HEK293 (cell line): ENCODE measurements around the gene SUN5.

Experiments
- BCL11A ChIP-seq: fragments of 450-650 bp; formaldehyde crosslinking; IDR thresholded peaks from 2 replicates; pipeline ENCODE4 v1.5.1; 2016; ENCODE audit warnings: low read depth, missing biosample characterization, missing genetic modification characterization
- RBAK ChIP-seq: fragments of 450-650 bp; formaldehyde crosslinking; IDR thresholded peaks from 2 replicates; pipeline ENCODE4 v1.5.1; 2016; ENCODE audit warnings: missing biosample characterization, missing genetic modification characterization
- ZNF121 ChIP-seq: fragments of 450-650 bp; formaldehyde crosslinking; IDR thresholded peaks from 2 replicates; pipeline ENCODE4 v1.5.1; 2016; ENCODE audit warnings: missing biosample characterization, missing genetic modification characterization
- ZNF138 ChIP-seq: fragments of 450-650 bp; formaldehyde crosslinking; IDR thresholded peaks from 2 replicates; pipeline ENCODE4 v1.5.1; 2016; ENCODE audit warnings: missing biosample characterization, missing genetic modification characterization, borderline replicate concordance
- ZNF660 ChIP-seq: fragments of 450-650 bp; IDR thresholded peaks from 2 replicates; pipeline ENCODE4 v1.5.1; 2018; ENCODE audit warnings: missing biosample characterization, mild to moderate bottlenecking, missing genetic modification characterization
- ZNF792 ChIP-seq: fragments of 450-650 bp; formaldehyde crosslinking; IDR thresholded peaks from 2 replicates; pipeline ENCODE4 v1.5.1; 2016; ENCODE audit warnings: missing biosample characterization, missing genetic modification characterization
- ZSCAN16 ChIP-seq: fragments of 450-650 bp; formaldehyde crosslinking; IDR thresholded peaks from 2 replicates; pipeline ENCODE4 v1.5.1; 2016; ENCODE audit warnings: missing biosample characterization, missing genetic modification characterization
- TF ChIP-seq, protein P1 (sequence below): fragments of 450-650 bp; formaldehyde crosslinking; IDR thresholded peaks from 2 replicates; pipeline ENCODE4 v1.5.1; 2016; ENCODE audit warnings: missing biosample characterization, missing genetic modification characterization
- TF ChIP-seq, protein P2 (sequence below): fragments of 450-650 bp; formaldehyde crosslinking; IDR thresholded peaks from 2 replicates; pipeline ENCODE4 v1.5.1; 2016; ENCODE audit warnings: missing biosample characterization, missing genetic modification characterization
- TF ChIP-seq, protein P3 (sequence below): fragments of 450-650 bp; formaldehyde crosslinking; IDR thresholded peaks from 2 replicates; pipeline ENCODE4 v1.5.1; 2016; ENCODE audit warnings: missing biosample characterization, missing genetic modification characterization
- TF ChIP-seq, protein P4 (sequence below): fragments of 450-650 bp; formaldehyde crosslinking; IDR thresholded peaks from 2 replicates; pipeline ENCODE4 v1.5.1; 2016; ENCODE audit warnings: missing biosample characterization, missing genetic modification characterization
- TF ChIP-seq, protein P5 (sequence below): fragments of 450-650 bp; formaldehyde crosslinking; IDR thresholded peaks from 2 replicates; pipeline ENCODE4 v1.5.1; 2016; ENCODE audit warnings: missing biosample characterization, missing genetic modification characterization
- TF ChIP-seq, protein P6 (sequence below): fragments of 450-650 bp; formaldehyde crosslinking; IDR thresholded peaks from 2 replicates; pipeline ENCODE4; 2016; ENCODE audit warnings: missing biosample characterization, missing genetic modification characterization

DNA sequence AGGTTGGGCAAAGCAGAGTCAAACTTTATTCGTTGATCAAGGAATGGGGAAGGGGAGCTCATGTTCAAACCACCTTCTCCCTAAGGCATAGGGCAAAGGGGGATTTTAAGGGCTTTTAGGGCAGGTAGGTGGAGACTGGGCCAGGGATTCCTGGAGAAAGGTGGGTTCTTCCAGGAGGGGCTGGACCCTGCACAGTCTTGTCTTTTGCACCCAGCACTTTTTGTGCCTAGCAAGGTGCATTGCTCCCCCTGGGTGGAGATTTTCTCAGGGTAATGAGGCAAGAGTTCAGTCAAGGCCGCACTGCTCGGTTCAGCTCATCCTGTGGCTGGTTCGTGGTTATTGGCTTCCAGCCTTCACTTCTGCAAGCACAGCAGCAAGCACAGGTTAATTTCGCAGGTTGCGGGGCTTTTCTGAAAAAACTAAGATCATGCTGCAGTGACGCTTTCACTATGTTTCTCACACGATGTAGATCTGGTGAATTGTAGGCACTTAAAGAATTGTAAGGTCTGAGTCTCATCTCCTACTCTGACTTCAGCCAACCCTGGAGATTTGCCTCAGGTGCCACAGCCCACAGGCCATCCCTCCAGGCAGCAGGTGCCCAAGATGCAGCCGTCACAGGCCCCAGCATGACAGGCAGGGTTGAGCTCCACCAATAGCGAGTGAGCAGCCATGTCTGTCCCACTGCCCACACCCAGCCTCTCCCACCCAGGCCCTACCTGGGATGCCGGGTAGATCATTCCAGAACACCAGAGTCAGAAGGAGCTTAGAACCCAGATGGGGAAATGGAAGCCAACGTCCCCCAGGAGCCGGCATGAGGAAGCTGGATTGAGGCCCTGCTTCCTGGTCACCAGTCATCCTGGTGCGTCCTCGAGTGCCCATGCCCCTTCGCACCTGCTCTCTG is 37.1 kb downstream of the SUN5 start:
- TF ChIP-seq ZNF792 (tag by site-specific recombination) (no peak), ZNF138 (tag by site-specific recombination) (no peak), ZNF121 (tag by site-specific recombination) (no peak), RBAK (tag by site-specific recombination) (no peak), ZSCAN16 (tag by site-specific recombination) (no peak), BCL11A (tag by site-specific recombination) (no peak), ZNF660 (tag by site-specific recombination) (no peak)
- TF ChIP-seq, protein P1, sequence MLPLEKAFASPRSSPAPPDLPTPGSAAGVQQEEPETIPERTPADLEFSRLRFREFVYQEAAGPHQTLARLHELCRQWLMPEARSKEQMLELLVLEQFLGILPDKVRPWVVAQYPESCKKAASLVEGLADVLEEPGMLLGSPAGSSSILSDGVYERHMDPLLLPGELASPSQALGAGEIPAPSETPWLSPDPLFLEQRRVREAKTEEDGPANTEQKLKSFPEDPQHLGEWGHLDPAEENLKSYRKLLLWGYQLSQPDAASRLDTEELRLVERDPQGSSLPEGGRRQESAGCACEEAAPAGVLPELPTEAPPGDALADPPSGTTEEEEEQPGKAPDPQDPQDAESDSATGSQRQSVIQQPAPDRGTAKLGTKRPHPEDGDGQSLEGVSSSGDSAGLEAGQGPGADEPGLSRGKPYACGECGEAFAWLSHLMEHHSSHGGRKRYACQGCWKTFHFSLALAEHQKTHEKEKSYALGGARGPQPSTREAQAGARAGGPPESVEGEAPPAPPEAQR (tag by site-specific recombination) = no peak
- TF ChIP-seq, protein P2, sequence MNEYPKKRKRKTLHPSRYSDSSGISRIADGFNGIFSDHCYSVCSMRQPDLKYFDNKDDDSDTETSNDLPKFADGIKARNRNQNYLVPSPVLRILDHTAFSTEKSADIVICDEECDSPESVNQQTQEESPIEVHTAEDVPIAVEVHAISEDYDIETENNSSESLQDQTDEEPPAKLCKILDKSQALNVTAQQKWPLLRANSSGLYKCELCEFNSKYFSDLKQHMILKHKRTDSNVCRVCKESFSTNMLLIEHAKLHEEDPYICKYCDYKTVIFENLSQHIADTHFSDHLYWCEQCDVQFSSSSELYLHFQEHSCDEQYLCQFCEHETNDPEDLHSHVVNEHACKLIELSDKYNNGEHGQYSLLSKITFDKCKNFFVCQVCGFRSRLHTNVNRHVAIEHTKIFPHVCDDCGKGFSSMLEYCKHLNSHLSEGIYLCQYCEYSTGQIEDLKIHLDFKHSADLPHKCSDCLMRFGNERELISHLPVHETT (tag by site-specific recombination) = no peak
- TF ChIP-seq, protein P3, sequence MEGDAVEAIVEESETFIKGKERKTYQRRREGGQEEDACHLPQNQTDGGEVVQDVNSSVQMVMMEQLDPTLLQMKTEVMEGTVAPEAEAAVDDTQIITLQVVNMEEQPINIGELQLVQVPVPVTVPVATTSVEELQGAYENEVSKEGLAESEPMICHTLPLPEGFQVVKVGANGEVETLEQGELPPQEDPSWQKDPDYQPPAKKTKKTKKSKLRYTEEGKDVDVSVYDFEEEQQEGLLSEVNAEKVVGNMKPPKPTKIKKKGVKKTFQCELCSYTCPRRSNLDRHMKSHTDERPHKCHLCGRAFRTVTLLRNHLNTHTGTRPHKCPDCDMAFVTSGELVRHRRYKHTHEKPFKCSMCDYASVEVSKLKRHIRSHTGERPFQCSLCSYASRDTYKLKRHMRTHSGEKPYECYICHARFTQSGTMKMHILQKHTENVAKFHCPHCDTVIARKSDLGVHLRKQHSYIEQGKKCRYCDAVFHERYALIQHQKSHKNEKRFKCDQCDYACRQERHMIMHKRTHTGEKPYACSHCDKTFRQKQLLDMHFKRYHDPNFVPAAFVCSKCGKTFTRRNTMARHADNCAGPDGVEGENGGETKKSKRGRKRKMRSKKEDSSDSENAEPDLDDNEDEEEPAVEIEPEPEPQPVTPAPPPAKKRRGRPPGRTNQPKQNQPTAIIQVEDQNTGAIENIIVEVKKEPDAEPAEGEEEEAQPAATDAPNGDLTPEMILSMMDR = no peak
- TF ChIP-seq, protein P4, sequence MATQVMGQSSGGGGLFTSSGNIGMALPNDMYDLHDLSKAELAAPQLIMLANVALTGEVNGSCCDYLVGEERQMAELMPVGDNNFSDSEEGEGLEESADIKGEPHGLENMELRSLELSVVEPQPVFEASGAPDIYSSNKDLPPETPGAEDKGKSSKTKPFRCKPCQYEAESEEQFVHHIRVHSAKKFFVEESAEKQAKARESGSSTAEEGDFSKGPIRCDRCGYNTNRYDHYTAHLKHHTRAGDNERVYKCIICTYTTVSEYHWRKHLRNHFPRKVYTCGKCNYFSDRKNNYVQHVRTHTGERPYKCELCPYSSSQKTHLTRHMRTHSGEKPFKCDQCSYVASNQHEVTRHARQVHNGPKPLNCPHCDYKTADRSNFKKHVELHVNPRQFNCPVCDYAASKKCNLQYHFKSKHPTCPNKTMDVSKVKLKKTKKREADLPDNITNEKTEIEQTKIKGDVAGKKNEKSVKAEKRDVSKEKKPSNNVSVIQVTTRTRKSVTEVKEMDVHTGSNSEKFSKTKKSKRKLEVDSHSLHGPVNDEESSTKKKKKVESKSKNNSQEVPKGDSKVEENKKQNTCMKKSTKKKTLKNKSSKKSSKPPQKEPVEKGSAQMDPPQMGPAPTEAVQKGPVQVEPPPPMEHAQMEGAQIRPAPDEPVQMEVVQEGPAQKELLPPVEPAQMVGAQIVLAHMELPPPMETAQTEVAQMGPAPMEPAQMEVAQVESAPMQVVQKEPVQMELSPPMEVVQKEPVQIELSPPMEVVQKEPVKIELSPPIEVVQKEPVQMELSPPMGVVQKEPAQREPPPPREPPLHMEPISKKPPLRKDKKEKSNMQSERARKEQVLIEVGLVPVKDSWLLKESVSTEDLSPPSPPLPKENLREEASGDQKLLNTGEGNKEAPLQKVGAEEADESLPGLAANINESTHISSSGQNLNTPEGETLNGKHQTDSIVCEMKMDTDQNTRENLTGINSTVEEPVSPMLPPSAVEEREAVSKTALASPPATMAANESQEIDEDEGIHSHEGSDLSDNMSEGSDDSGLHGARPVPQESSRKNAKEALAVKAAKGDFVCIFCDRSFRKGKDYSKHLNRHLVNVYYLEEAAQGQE = no peak
- TF ChIP-seq, protein P5, sequence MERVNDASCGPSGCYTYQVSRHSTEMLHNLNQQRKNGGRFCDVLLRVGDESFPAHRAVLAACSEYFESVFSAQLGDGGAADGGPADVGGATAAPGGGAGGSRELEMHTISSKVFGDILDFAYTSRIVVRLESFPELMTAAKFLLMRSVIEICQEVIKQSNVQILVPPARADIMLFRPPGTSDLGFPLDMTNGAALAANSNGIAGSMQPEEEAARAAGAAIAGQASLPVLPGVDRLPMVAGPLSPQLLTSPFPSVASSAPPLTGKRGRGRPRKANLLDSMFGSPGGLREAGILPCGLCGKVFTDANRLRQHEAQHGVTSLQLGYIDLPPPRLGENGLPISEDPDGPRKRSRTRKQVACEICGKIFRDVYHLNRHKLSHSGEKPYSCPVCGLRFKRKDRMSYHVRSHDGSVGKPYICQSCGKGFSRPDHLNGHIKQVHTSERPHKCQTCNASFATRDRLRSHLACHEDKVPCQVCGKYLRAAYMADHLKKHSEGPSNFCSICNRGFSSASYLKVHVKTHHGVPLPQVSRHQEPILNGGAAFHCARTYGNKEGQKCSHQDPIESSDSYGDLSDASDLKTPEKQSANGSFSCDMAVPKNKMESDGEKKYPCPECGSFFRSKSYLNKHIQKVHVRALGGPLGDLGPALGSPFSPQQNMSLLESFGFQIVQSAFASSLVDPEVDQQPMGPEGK (tag by site-specific recombination) = no peak
- TF ChIP-seq, protein P6, sequence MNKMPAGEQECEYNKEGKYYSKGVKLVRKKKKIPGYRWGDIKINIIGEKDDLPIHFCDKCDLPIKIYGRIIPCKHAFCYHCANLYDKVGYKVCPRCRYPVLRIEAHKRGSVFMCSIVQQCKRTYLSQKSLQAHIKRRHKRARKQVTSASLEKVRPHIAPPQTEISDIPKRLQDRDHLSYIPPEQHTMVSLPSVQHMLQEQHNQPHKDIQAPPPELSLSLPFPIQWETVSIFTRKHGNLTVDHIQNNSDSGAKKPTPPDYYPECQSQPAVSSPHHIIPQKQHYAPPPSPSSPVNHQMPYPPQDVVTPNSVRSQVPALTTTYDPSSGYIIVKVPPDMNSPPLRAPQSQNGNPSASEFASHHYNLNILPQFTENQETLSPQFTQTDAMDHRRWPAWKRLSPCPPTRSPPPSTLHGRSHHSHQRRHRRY (tag by site-specific recombination) = no peak
